ENCODE results near the gene EFCAB9. TPM values are rescaled to one million over a fixed set of nuclear protein-coding genes. Genes with fewer than 3 reads are reported as not detected.
"Not testable (repeated sequence)": the region's sequence is repeated elsewhere in the genome, so short reads cannot be mapped to it uniquely, and the experiment has no call there.

Gene EFCAB9
- total RNA-seq, 3 donors from 2014 or later = not detected

GRCh38 chr5:172153695-172154094 lies 40.3 kb upstream of the EFCAB9 start:
- no peak for ATAC-seq
- intact Hi-C loops (cut with DNase I, micrococcal nuclease) = no loop called here
- no peaks in the 10 kb centered on the region for H3K4me1 ChIP-seq (ENCODE audit: low read depth)
- DNase-seq = no peak
- no peaks in the 10 kb centered on the region for H3K36me3 ChIP-seq (ENCODE audit: low read depth)
- TF ChIP-seq CTCF (IDR thresholded peaks at IDR 0.05) = no peak
- no peak overlapping the region for H3K4me3 ChIP-seq
- H3K9me3 ChIP-seq = no peaks in the 10 kb centered on the region

GRCh38 chr5:172155101-172155500 lies 38.9 kb upstream of the EFCAB9 start:
- H3K36me3 ChIP-seq (ENCODE audit: low read depth); H3K4me3 ChIP-seq; H3K9me3 ChIP-seq; intact Hi-C loops (cut with DNase I, micrococcal nuclease); ATAC-seq; DNase-seq; H3K4me1 ChIP-seq (ENCODE audit: low read depth): not testable (repeated sequence)

- Histone ChIP-seq H3K4me3 (no peak overlapping the region), H3K9me3 (no peaks in the 10 kb centered on the region), H3K4me1 (ENCODE audit: low read depth) (no peaks in the 10 kb centered on the region), H3K36me3 (ENCODE audit: low read depth) (no peaks in the 10 kb centered on the region)
- no peak for TF ChIP-seq CTCF (IDR thresholded peaks at IDR 0.05)
- DNase-seq (no peak), ATAC-seq (no peak)
- intact Hi-C loops (cut with DNase I, micrococcal nuclease) = no loop called here
Observed at GRCh38 chr5:172156541-172156994, 37.4 kb upstream of the EFCAB9 start.

GRCh38 chr5:172159016-172159415 lies 35.0 kb upstream of the EFCAB9 start:
- Histone ChIP-seq H3K4me3 (no peak overlapping the region), H3K4me1 (ENCODE audit: low read depth) (no peaks in the 10 kb centered on the region), H3K36me3 (ENCODE audit: low read depth) (no peaks in the 10 kb centered on the region), H3K9me3 (no peaks in the 10 kb centered on the region)
- ATAC-seq (no peak), DNase-seq (no peak)
- no peak for TF ChIP-seq CTCF (IDR thresholded peaks at IDR 0.05)
- intact Hi-C loops (cut with DNase I, micrococcal nuclease) = no loop called here

GRCh38 chr5:172160506-172160905 lies 33.5 kb upstream of the EFCAB9 start:
- no peak for TF ChIP-seq CTCF (IDR thresholded peaks at IDR 0.05)
- DNase-seq = no peak
- intact Hi-C loops (cut with DNase I, micrococcal nuclease) = no loop called here
- Histone ChIP-seq H3K9me3 (no peaks in the 10 kb centered on the region), H3K4me1 (ENCODE audit: low read depth) (peaks cover 7% of the 10 kb centered on the region), H3K36me3 (ENCODE audit: low read depth) (no peaks in the 10 kb centered on the region), H3K4me3 (no peak overlapping the region)
- no peak for ATAC-seq

- intact Hi-C loops (cut with DNase I, micrococcal nuclease) = no loop called here
- TF ChIP-seq CTCF (IDR thresholded peaks at IDR 0.05) = no peak
- no peak overlapping the region for H3K4me3 ChIP-seq
- DNase-seq (peak in 1 of 3 donors; percentile 15), ATAC-seq (no peak)
- H3K9me3 ChIP-seq = no peaks in the 10 kb centered on the region
- peaks cover 7% of the 10 kb centered on the region for H3K4me1 ChIP-seq (ENCODE audit: low read depth)
- H3K36me3 ChIP-seq (ENCODE audit: low read depth) = no peaks in the 10 kb centered on the region
Observed at GRCh38 chr5:172162323-172162986, 31.5 kb upstream of the EFCAB9 start.
